ENCODE results near the gene ADGRG4.
"Not testable (repeated sequence)": the region's sequence is repeated elsewhere in the genome, so short reads cannot be mapped to it uniquely, and the experiment has no call there.

The ADGRG4 gene

GRCh38 chrX:136437774-136438173, 137.0 kb downstream of the ADGRG4 start:
- no peak for DNase-seq (ENCODE audit: low read depth)
- no peak overlapping the region for H3K4me3 ChIP-seq (ENCODE audit: low read length)
- no peak for TF ChIP-seq CTCF (IDR thresholded peaks at IDR 0.05; ENCODE audit: insufficient read depth, low read depth, low read length, missing control alignments)

DNA sequence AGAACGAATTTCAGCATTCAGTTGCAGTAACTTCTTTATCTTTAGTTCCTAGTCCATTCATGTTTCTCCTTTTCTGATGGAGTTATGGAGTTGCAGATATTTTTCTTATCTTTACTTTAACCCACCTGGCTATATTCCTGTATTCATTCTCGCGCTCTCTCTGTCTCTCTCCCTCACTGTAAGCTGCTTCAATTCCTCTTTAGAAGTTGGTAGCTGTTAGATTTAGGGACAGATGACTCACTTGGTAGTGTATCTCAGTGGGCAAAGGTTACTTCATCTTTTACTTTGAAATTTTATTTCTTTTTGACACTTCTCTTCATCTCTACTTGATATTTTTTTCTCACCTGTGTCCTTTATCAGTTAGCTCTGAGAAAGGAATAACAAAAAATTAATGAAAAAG, 137.4 kb downstream of the ADGRG4 start:
- no peak overlapping the region for H3K4me3 ChIP-seq (ENCODE audit: low read length)
- no peak for TF ChIP-seq CTCF (IDR thresholded peaks at IDR 0.05; ENCODE audit: insufficient read depth, low read depth, low read length, missing control alignments)
- no peak for DNase-seq (ENCODE audit: low read depth)

GRCh38 chrX:136445674-136446073, 144.9 kb downstream of the ADGRG4 start:
- not testable (repeated sequence) for DNase-seq (ENCODE audit: low read depth); H3K4me3 ChIP-seq (ENCODE audit: low read length)

DNA sequence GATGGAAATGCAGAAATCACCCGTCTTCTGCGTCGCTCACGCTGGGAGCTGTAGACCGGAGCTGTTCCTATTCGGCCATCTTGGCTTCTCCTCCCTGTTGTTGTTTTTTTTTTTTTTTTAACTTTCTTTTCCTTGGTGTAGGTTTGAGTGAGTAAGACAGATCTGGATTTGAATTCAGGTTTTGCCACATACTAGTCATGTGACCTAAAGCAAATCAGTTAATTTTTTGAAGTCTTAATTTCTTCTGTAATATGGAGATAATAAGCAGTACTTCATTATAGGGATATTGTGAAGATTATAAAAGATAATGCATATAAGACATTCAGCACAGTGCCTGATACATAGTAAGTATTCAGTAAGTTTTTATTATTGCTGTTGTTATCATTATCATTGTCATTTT, 145.4 kb downstream of the ADGRG4 start:
- no peak for TF ChIP-seq CTCF (IDR thresholded peaks at IDR 0.05; ENCODE audit: insufficient read depth, low read depth, low read length, missing control alignments)
- H3K4me3 ChIP-seq (ENCODE audit: low read length), result no peak overlapping the region
- DNase-seq (ENCODE audit: low read depth), result no peak

DNA sequence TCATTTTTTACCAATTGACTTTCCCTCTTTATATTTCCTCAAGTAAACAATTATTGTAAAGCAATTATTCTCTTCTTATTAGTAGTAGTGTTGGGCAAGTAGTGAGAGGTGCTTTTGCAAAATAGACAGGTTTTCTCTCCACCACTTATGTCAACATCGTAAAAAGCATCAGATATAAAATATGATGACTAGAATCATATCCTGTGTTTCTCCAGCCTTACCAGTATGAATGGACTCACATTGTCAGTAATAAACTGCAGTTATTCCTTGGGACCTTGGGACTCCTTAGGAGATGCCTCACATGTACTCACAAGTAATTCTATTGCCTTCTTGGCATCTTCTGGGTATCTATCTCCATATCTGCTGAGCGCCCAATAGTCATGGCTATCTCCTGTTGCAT, 146.5 kb downstream of the ADGRG4 start:
- no peak overlapping the region for H3K4me3 ChIP-seq (ENCODE audit: low read length)
- TF ChIP-seq CTCF (IDR thresholded peaks at IDR 0.05; ENCODE audit: insufficient read depth, low read depth, low read length, missing control alignments), result no peak
- DNase-seq (ENCODE audit: low read depth), result no peak

- DNase-seq (ENCODE audit: low read depth), result no peak
- no peak for TF ChIP-seq CTCF (IDR thresholded peaks at IDR 0.05; ENCODE audit: insufficient read depth, low read depth, low read length, missing control alignments)
- H3K4me3 ChIP-seq (ENCODE audit: low read length), result no peak overlapping the region
Measured at GRCh38 chrX:136447968-136448367, 147.2 kb downstream of the ADGRG4 start.

DNA sequence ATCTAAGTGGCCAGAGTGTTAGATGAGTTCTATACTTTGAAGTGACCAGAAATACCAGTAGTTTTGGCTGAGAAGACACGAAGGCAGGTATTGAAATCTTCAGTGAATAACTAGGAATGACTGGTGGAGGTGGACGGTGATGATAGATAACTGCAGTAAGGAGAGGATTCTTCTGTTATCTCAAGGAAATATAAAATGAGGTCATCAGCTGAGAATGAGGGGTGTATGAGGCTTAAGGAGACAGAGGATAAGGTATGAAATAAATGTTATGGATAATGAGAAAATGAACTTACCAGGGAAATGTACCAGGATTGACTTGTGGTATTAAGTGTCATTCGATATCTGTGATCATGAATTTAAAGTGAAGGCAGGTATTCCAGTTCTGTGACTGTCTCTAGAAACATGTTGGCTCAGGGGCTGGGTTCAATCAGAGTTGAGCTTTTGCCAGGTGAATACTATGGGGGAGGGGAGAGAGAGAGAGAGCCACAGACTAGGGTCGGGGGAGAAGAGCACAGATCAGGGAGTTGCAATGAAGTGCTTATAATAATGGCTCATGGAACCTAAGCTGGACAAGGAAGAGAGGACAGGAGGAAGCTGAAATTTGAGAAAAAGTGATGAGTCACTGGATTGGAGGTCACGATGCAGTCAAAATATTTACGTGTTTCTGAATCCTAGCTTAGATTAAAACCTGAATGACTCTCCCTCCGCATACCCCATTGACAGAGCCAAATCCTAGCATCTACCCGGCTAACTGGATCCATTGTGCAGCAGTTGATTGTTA, 149.5 kb downstream of the ADGRG4 start:
- DNase-seq (ENCODE audit: low read depth), result peak; percentile 4
- H3K4me3 ChIP-seq (ENCODE audit: low read length), result no peak overlapping the region
- TF ChIP-seq CTCF (IDR thresholded peaks at IDR 0.05; ENCODE audit: insufficient read depth, low read depth, low read length, missing control alignments), result no peak
